A673 (cell line): ENCODE data around the gene CDHR4.

Source experiments
- EZH2 ChIP-seq: fragments of 200-600 bp; sonication (generic); IDR thresholded peaks from 2 replicates; pipeline ENCODE4 v1.6.1; 2017; ENCODE audit warnings: borderline replicate concordance, low read depth, mild to moderate bottlenecking, mixed read lengths, antibody characterized with exemption, low read length; ENCODE audit not compliant: poor library complexity, severe bottlenecking
- TF ChIP-seq, protein P1 (sequence below): fragments of 300-800, 200-600 bp; sonication (generic); conservative IDR thresholded peaks from 2 replicates; pipeline ENCODE4 v1.5.1; 2017; ENCODE audit warnings: low read depth, mild to moderate bottlenecking, antibody characterized with exemption, low read length, moderate library complexity, mixed read lengths

DNA sequence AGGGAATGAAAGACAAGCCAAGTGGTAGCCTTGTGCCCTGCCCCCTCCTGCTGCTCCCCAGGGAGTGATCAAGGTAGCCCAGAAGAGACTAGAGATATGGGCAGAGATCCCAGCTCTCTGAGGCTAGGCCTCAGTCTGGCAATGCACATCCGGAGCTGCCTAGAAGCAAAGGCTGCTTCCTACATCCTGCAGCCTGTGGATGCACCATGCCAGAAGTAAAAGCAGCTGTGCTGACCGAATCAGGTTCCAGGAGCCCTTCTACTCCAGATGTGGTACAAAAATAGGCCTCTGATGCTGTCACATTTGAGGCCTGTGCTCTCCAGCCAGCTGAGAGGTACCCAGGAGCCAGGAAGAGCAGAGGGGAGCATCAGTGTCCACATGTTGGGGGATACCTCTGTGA lies 40.7 kb upstream of the CDHR4 start:
- no peak for TF ChIP-seq EZH2
- TF ChIP-seq, protein P1, sequence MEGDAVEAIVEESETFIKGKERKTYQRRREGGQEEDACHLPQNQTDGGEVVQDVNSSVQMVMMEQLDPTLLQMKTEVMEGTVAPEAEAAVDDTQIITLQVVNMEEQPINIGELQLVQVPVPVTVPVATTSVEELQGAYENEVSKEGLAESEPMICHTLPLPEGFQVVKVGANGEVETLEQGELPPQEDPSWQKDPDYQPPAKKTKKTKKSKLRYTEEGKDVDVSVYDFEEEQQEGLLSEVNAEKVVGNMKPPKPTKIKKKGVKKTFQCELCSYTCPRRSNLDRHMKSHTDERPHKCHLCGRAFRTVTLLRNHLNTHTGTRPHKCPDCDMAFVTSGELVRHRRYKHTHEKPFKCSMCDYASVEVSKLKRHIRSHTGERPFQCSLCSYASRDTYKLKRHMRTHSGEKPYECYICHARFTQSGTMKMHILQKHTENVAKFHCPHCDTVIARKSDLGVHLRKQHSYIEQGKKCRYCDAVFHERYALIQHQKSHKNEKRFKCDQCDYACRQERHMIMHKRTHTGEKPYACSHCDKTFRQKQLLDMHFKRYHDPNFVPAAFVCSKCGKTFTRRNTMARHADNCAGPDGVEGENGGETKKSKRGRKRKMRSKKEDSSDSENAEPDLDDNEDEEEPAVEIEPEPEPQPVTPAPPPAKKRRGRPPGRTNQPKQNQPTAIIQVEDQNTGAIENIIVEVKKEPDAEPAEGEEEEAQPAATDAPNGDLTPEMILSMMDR, result no peak
